ENCODE results near the gene OSBPL8. TPM values are rescaled to one million over a fixed set of nuclear protein-coding genes. Genes with fewer than 3 reads are reported as not detected.
"Not testable (repeated sequence)": the region's sequence is repeated elsewhere in the genome, so short reads cannot be mapped to it uniquely, and the experiment has no call there.

Gene OSBPL8
- total RNA-seq, 4 donors from 2014 or later, result 50.0 to 55.0 (median 54.7) TPM

- WGBS, result 100% methylated on average over 2 of the region's 2 CpGs
- intact Hi-C loops (cut with DNase I), result no loop called here
- TF ChIP-seq POLR2AphosphoS5 (IDR thresholded peaks at IDR 0.05), result no peak
- no peak for TF ChIP-seq POLR2A (IDR thresholded peaks at IDR 0.05; ENCODE audit: low read depth)
- no peak for DNase-seq (ENCODE audit: extremely low spot score)
- H3K27me3 ChIP-seq, result no peaks in the 10 kb centered on the region
- no peak overlapping the region for H3K4me3 ChIP-seq
- no peaks in the 10 kb centered on the region for H3K9me3 ChIP-seq
- no peak overlapping the region for H3K27ac ChIP-seq (replicated peaks in 1 of 4)
- peaks cover 0 to 5% (median 2%) of the 10 kb centered on the region in 4 donors for H3K4me1 ChIP-seq
- no peaks in the 10 kb centered on the region for H3K36me3 ChIP-seq
Measured at GRCh38 chr12:76505050-76505449, 54.5 kb downstream of the OSBPL8 start.

- no peak for DNase-seq (ENCODE audit: extremely low spot score)
- WGBS, result 100% methylated on average over 2 of the region's 2 CpGs
Measured at GRCh38 chr12:76504606-76505005, 55.0 kb downstream of the OSBPL8 start.

GRCh38 chr12:76503957-76504356, 55.6 kb downstream of the OSBPL8 start:
- DNase-seq (ENCODE audit: extremely low spot score), result no peak
- Histone ChIP-seq H3K9me3 (no peaks in the 10 kb centered on the region), H3K4me1 (peaks cover 0 to 5% (median 2%) of the 10 kb centered on the region in 4 donors), H3K4me3 (no peak overlapping the region), H3K27me3 (no peaks in the 10 kb centered on the region), H3K36me3 (no peaks in the 10 kb centered on the region), H3K27ac (replicated peaks in 1 of 4) (no peak overlapping the region)
- TF ChIP-seq POLR2A (IDR thresholded peaks at IDR 0.05; ENCODE audit: low read depth), result no peak
- TF ChIP-seq EP300 (IDR thresholded peaks at IDR 0.05), result no peak
- TF ChIP-seq POLR2AphosphoS5 (IDR thresholded peaks at IDR 0.05), result no peak
- TF ChIP-seq CTCF (IDR thresholded peaks at IDR 0.05), result no peak
- intact Hi-C loops (cut with DNase I), result no loop called here

More at GRCh38 chr12:76504606-76505005, 55.0 kb downstream of the OSBPL8 start:
- intact Hi-C loops (cut with DNase I), result no loop called here
- H3K4me1 ChIP-seq, result peaks cover 0 to 5% (median 2%) of the 10 kb centered on the region in 4 donors
- no peaks in the 10 kb centered on the region for H3K9me3 ChIP-seq
- no peak overlapping the region for H3K4me3 ChIP-seq
- no peak for TF ChIP-seq POLR2A (IDR thresholded peaks at IDR 0.05; ENCODE audit: low read depth)
- TF ChIP-seq CTCF (IDR thresholded peaks at IDR 0.05), result no peak
- no peak for TF ChIP-seq POLR2AphosphoS5 (IDR thresholded peaks at IDR 0.05)
- no peak for TF ChIP-seq EP300 (IDR thresholded peaks at IDR 0.05)
- no peak overlapping the region for H3K27ac ChIP-seq (replicated peaks in 1 of 4)
- H3K36me3 ChIP-seq, result no peaks in the 10 kb centered on the region
- H3K27me3 ChIP-seq, result no peaks in the 10 kb centered on the region

- TF ChIP-seq POLR2AphosphoS5 (IDR thresholded peaks at IDR 0.05) (no peak), EP300 (IDR thresholded peaks at IDR 0.05) (no peak), CTCF (IDR thresholded peaks at IDR 0.05) (no peak), POLR2A (IDR thresholded peaks at IDR 0.05; ENCODE audit: low read depth) (no peak)
- H3K4me1 ChIP-seq, result no peaks in the 10 kb centered on the region
- H3K27me3 ChIP-seq, result no peaks in the 10 kb centered on the region
- no peak overlapping the region for H3K4me3 ChIP-seq
- H3K27ac ChIP-seq (replicated peaks in 1 of 4), result no peak overlapping the region
- H3K36me3 ChIP-seq, result no peaks in the 10 kb centered on the region
- no peak for DNase-seq (ENCODE audit: extremely low spot score)
- H3K9me3 ChIP-seq, result no peaks in the 10 kb centered on the region
- intact Hi-C loops (cut with DNase I), result no loop called here
- no CpG with 5 or more reads among the region's 2 CpGs for WGBS
Measured at GRCh38 chr12:76501390-76501789, 58.2 kb downstream of the OSBPL8 start.

GRCh38 chr12:76499136-76499535, 60.4 kb downstream of the OSBPL8 start:
- H3K27ac ChIP-seq (replicated peaks in 1 of 4); H3K4me1 ChIP-seq; H3K27me3 ChIP-seq; H3K4me3 ChIP-seq; H3K9me3 ChIP-seq; DNase-seq (ENCODE audit: extremely low spot score); intact Hi-C loops (cut with DNase I); H3K36me3 ChIP-seq: not testable (repeated sequence)
- WGBS, result 91% methylated on average over 4 of the region's 4 CpGs

- intact Hi-C loops (cut with DNase I), result no loop called here
- Histone ChIP-seq H3K4me1 (no peaks in the 10 kb centered on the region), H3K9me3 (peaks cover 0 to 16% (median 9%) of the 10 kb centered on the region in 4 donors), H3K27me3 (no peaks in the 10 kb centered on the region), H3K4me3 (no peak overlapping the region), H3K36me3 (peaks cover 0 to 4% (median 0%) of the 10 kb centered on the region in 4 donors), H3K27ac (replicated peaks in 1 of 4) (no peak overlapping the region)
- 62% methylated on average over 1 of the region's 1 CpG for WGBS
- DNase-seq (ENCODE audit: extremely low spot score), result no peak
- no peak for TF ChIP-seq EP300 (IDR thresholded peaks at IDR 0.05)
- no peak for TF ChIP-seq POLR2AphosphoS5 (IDR thresholded peaks at IDR 0.05)
- no peak for TF ChIP-seq POLR2A (IDR thresholded peaks at IDR 0.05; ENCODE audit: low read depth)
- no peak for TF ChIP-seq CTCF (IDR thresholded peaks at IDR 0.05)
Measured at GRCh38 chr12:76495556-76495955, 64.0 kb downstream of the OSBPL8 start.

All from esophagus muscularis mucosa (tissue), 4 donors.